MCF 10A (cell line): Measurements from ENCODE around the gene QSOX2. TPM values are rescaled to one million over a fixed set of nuclear protein-coding genes. Genes with fewer than 3 reads are reported as not detected.

Experiments used
- BruUV-seq: library from RNA; stranded (reverse); fragments of 400-500 nt; replicated peaks from 2 replicates; lab custom pipeline; 2021; lab: Mats Ljungman, UMichigan
- CTCF ChIA-PET: fragments of 300-600 bp; sonication (Branson Sonifier 250); formaldehyde crosslinking; extraction: SDS; loops from one replicate; lab custom pipeline; 2021; ENCODE audit warnings: antibody characterized with exemption, inconsistent platforms; lab: Yijun Ruan, JAX
- POLR2A ChIA-PET: fragments of 300-600, 350-650 bp; sonication (Branson Sonifier 250); formaldehyde crosslinking; extraction: SDS; loops from one replicate; lab custom pipeline; 2020; ENCODE audit warnings: antibody characterized with exemption, inconsistent platforms; lab: Yijun Ruan, JAX
- DNase-seq: peaks from one replicate; pipeline ENCODE4 v3.0.0-alpha.2; 2018; ENCODE audit not compliant: unreplicated experiment
- H3K27ac Mint-ChIP-seq: one replicate; pipeline ENCODE4 v1.8.0; 2022; ENCODE audit warnings: mild to moderate bottlenecking, low read depth, mixed read lengths; ENCODE audit not compliant: unreplicated experiment
- H3K27me3 Mint-ChIP-seq: one replicate; pipeline ENCODE4 v1.8.0; 2022; ENCODE audit warnings: mixed read lengths; ENCODE audit not compliant: insufficient read depth, unreplicated experiment
- H3K36me3 Mint-ChIP-seq: one replicate; pipeline ENCODE4 v1.8.0; 2022; ENCODE audit warnings: mild to moderate bottlenecking, moderate library complexity, mixed read lengths; ENCODE audit not compliant: insufficient read depth, unreplicated experiment
- H3K4me1 Mint-ChIP-seq: one replicate; pipeline ENCODE4 v1.8.0; 2022; ENCODE audit warnings: mixed read lengths; ENCODE audit not compliant: insufficient read depth, unreplicated experiment
- H3K4me3 Mint-ChIP-seq: one replicate; pipeline ENCODE4 v1.8.0; 2022; ENCODE audit warnings: mild to moderate bottlenecking, moderate library complexity, mixed read lengths; ENCODE audit not compliant: unreplicated experiment
- H3K9me3 Mint-ChIP-seq: one replicate; pipeline ENCODE4 v1.8.0; 2022; ENCODE audit warnings: mixed read lengths; ENCODE audit not compliant: unreplicated experiment
- intact Hi-C: fragments of 100-400 bp; cut with micrococcal nuclease; formaldehyde crosslinking; loops from 2 replicates; pipeline ENCODE4 v1.14.1; 2022
- total RNA-seq: library from RNA; stranded (reverse); gene quantifications from 2 replicates; pipeline ENCODE4 v1.2.3, GENCODE V29; 2022
- TF ChIP-seq, protein P1 (sequence below): fragments of 200-600 bp; IDR thresholded peaks from one replicate; pipeline ENCODE4 v1.8.0; 2022; ENCODE audit warnings: antibody characterized with exemption, mild to moderate bottlenecking; ENCODE audit not compliant: unreplicated experiment

QSOX2 gene
- total RNA-seq, 1 experiment from 2014 or later, result 27.7 TPM

DNA sequence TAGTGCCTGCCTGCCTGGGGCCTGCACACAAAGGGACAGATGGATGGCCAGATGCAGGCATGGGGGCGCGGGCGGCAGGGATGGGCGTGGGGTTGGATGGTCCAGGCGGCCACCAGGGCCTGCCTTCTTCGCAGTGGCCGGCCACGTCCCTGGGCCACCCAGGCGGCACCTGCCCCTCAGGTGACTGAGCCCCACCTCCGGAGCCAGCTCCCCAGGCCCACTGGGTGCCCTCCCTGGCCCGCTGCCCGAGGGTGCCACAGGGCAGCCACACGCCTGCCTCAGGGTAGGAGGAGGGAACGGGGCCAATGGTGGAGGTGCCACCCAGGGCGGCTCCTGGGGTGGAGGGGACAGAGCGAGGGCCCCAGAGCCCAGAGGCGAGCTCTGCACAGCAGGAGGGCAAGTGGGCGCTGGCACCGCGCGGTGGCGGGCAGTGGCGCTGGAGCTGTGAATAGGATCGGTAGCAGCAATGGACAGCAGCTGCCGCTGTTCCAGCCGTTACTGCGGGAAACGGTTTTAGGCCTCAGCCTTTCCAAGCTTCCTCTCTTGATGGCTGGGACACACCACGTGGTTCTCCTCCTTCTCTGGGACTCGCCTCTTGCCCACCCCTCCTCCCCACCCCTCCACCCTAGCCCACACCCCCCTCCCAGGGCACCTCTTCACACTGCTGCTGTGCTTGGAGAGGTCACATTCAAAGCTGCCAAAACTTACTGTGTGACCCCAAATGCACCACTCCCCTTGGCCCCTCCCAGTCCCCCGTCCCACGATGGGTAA, 59.8 kb downstream of the QSOX2 start:
- intact Hi-C loops, result no loop called here
- no peaks in the 10 kb centered on the region for H3K36me3 Mint-ChIP-seq
- POLR2A ChIA-PET, result no interaction called here

DNA sequence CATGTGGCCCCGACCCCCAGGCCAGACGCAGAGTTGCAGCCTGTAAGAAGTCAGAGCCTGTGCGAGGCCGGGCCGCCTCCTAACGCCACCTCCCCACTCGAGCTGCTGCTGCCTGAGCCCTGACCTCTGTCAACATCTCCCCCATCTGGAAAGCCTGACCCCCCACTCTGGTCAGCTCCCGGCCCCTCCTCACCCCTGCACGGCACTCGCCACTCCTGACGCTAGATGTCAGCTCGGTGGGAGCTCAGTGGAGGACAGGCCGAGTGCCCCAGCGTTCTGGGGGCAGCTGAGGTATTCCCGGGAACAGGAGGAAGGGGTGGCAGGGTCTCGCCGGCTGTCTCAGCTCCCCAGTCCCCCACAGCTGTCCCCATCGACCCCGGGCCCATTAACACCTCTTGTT, 60.5 kb downstream of the QSOX2 start:
- ChIA-PET POLR2A (no interaction called here), CTCF (interaction anchor here (0.6 to 0.7 kb wide), 2 partner anchors 16 to 97 kb away, joined by 3 read pairs; no protein-coding TSS in a partner anchor)
- no peak overlapping the region for H3K4me3 Mint-ChIP-seq
- no peak overlapping the region for H3K27ac Mint-ChIP-seq
- TF ChIP-seq, protein P1, sequence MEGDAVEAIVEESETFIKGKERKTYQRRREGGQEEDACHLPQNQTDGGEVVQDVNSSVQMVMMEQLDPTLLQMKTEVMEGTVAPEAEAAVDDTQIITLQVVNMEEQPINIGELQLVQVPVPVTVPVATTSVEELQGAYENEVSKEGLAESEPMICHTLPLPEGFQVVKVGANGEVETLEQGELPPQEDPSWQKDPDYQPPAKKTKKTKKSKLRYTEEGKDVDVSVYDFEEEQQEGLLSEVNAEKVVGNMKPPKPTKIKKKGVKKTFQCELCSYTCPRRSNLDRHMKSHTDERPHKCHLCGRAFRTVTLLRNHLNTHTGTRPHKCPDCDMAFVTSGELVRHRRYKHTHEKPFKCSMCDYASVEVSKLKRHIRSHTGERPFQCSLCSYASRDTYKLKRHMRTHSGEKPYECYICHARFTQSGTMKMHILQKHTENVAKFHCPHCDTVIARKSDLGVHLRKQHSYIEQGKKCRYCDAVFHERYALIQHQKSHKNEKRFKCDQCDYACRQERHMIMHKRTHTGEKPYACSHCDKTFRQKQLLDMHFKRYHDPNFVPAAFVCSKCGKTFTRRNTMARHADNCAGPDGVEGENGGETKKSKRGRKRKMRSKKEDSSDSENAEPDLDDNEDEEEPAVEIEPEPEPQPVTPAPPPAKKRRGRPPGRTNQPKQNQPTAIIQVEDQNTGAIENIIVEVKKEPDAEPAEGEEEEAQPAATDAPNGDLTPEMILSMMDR, result no peak
- no peaks in the 10 kb centered on the region for H3K9me3 Mint-ChIP-seq
- peaks cover 33% of the 10 kb centered on the region for H3K27me3 Mint-ChIP-seq
- no peaks in the 10 kb centered on the region for H3K4me1 Mint-ChIP-seq
- DNase-seq, result no peak
- no peaks in the 10 kb centered on the region for H3K36me3 Mint-ChIP-seq
- no TSS peak for BruUV-seq
- intact Hi-C loops, result no loop called here

More for the DNA sequence above, 59.8 kb downstream of the QSOX2 start:
- H3K9me3 Mint-ChIP-seq, result no peaks in the 10 kb centered on the region
- CTCF ChIA-PET, result interaction anchor here (0.6 kb wide), 1 partner anchor 485 kb away, joined by 5 read pairs; no protein-coding TSS in a partner anchor
- no peak overlapping the region for H3K27ac Mint-ChIP-seq
- H3K4me1 Mint-ChIP-seq, result no peaks in the 10 kb centered on the region
- H3K27me3 Mint-ChIP-seq, result peaks cover 34% of the 10 kb centered on the region
- no peak for DNase-seq
- H3K4me3 Mint-ChIP-seq, result no peak overlapping the region
- TF ChIP-seq, protein P1, result no peak
- BruUV-seq, result no TSS peak

DNA sequence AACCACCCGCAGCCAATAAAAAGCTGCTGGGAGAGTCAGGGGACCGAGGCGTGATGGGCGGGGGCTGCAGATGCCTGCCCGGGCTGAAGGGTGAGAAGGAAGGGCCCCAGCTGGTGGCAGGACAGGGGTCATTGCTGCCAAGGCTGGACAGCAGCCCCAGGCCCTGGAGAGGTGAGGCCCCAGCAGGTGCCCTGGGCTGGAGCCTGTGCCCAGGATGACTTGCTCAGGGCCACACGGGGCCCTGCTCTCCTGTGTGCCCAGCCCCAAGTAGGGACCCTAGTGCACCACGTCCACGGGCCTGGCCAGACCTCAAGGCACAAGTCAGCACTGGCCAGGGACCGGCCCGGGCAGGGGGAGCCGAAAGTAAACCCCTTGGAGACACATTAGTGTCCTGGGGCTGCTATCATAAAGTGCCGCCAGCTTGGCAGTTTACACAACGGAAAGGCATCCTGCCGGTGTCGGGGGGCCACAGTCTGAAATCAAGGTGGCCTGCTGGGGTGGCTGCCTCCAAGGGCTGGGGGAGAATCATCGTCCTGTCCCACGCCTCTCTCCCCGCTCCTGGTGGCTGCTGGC, 62.7 kb downstream of the QSOX2 start:
- CTCF ChIA-PET, result no interaction called here
- Mint-ChIP-seq H3K36me3 (no peaks in the 10 kb centered on the region), H3K27ac (no peak overlapping the region), H3K4me1 (no peaks in the 10 kb centered on the region), H3K4me3 (no peak overlapping the region), H3K9me3 (no peaks in the 10 kb centered on the region), H3K27me3 (peaks cover 38% of the 10 kb centered on the region)
- intact Hi-C loops, result no loop called here
- TF ChIP-seq, protein P1, result no peak
- BruUV-seq, result no TSS peak
- POLR2A ChIA-PET, result no interaction called here
- no peak for DNase-seq

DNA sequence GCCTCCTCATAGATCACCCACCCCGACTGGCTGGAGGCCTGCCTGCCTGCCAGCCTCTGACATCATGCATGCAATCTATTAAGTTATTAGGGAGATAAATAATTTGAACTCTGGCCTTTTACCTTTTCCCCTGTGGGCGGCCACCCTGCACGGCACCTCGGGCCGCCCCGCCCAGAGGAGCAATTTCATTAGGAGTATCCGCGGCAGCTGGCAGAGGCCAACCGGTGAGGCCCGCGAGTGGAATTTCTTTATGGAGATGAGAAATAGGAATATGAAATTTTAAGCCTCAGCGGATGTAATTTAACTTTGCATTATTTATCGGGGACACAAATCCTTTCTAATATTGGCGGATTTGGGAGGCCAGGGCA, 63.2 kb downstream of the QSOX2 start:
- Mint-ChIP-seq H3K27ac (no peak overlapping the region), H3K9me3 (no peaks in the 10 kb centered on the region), H3K4me3 (no peak overlapping the region), H3K4me1 (no peaks in the 10 kb centered on the region), H3K36me3 (no peaks in the 10 kb centered on the region), H3K27me3 (peaks cover 38% of the 10 kb centered on the region)
- ChIA-PET CTCF (no interaction called here), POLR2A (no interaction called here)
- TF ChIP-seq, protein P1, result no peak
- no TSS peak for BruUV-seq
- intact Hi-C loops, result no loop called here
- DNase-seq, result no peak
